Dermis lymphatic vessel endothelial cell (primary cell): ENCODE results near the gene SLC9B2. TPM values are rescaled to one million over a fixed set of nuclear protein-coding genes. Genes with fewer than 3 reads are reported as not detected.

Experiments used
- total RNA-seq: library from RNA; depleted of rRNA; stranded (reverse); fragments of >200 nt; gene quantifications from 2 replicates; pipeline ENCODE4 v1.2.1, GENCODE V29; 2014

SLC9B2 gene
- 16.9 and 23.5 TPM in 2 replicates for total RNA-seq

GRCh38 chr4:103076747-103077347 is at the start of gene SLC9B2:
Gene SLC9B2 (minus strand): TSS chr4:103076761. CDS start chr4:103067550, 9,211 bp downstream.

DNA sequence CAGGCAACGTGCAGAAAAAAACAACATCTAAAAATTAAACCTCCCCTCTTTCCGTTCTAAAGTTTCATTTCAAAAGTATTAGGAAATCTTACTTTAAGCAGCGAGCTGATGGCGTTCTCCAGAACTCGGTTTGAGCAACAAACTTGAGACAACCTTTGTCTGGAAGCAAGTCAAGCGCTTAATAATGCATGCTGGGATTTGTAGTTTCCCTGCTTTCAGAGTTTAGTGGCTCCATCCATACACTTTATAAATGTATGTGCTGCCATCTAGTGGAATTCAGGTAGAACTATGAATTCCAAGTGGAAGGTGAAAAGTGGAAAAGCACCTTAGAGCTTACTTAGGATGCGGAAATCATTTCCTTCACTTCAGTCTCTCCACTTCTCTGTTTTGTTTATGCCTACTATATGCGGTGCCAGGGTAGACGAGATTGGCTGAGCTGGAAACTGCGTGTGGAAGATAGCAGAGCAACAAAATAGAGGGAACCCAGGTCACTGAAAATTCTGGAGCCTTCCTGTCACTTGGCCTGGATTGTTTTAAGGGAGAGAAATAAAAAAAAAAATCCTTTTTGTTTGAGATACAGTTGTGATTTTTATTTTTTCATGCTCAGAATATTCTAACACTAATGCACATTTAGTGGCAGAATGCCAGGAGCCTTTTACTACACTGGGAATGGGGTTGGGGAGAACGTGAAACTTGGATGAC is 23.3 kb upstream of the SLC9B2 start, which contains the start of gene BDH2:
Gene BDH2 (minus strand): TSS at position 144 of the 702 bp plus-strand sequence. CDS start 3,580 bp downstream, outside the sequence.

DNA sequence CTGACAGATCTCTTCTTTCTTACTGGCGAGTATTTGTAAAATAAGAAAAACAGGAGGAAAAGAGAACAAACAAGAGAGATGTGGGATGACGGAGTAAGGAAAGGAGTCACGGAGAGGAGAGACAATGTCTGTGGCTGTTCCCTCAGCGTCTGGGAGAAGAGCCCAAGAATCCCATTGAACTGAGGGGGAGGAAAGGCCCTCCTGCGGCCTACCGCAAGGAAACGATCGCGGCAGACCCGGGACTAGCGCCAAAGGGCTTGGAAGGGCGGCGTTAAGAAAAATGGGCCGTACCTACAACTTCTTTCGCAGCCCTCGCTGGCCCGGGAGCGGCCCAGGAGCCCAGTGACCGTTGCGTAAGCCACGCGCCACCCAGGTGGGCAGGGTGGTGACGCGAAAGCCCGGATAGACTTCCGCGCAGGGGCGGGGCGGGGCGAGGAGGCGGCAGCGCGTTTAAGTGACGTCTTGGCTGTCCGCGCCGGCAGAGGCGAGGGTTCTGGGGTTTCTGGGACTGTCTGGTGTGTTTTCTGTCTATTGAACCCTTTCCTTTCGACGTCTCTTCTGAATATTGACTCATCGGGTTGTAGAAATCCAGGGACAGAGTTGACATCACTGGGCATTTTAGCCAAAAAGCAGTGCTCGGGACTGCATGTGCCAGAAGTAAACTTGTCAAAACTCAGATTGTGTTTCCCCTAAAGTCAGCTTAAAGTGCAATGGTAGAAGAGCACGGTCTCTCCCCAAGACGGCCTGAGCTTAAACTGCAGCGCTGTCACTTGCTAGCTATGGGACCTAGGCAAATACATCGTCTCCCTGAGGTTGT is 57.0 kb downstream of the SLC9B2 start, which contains the start of gene SLC9B1:
Gene SLC9B1 (minus strand): TSS at position 398 of the 817 bp plus-strand sequence. CDS start 27,994 bp downstream, outside the sequence.

Other genes with a start within 250 kb of the SLC9B2 start
- gene UBE2D3, start 249.2 kb downstream of the SLC9B2 start, total RNA-seq, result 293 and 347 TPM in 2 replicates
- 36.4 and 41.5 TPM in 2 replicates for gene CISD2, start 207.8 kb downstream of the SLC9B2 start, total RNA-seq
- 0.33 and 0.43 TPM in 2 replicates for gene SLC9B1, start 57.1 kb downstream of the SLC9B2 start, total RNA-seq
- gene BDH2, start 23.1 kb upstream of the SLC9B2 start, total RNA-seq, result 18.1 and 31.4 TPM in 2 replicates
- gene CENPE, start 121.6 kb upstream of the SLC9B2 start, total RNA-seq, result 2.4 and 3.3 TPM in 2 replicates